ENCODE data around the gene PRXL2A.

Gene PRXL2A

DNA sequence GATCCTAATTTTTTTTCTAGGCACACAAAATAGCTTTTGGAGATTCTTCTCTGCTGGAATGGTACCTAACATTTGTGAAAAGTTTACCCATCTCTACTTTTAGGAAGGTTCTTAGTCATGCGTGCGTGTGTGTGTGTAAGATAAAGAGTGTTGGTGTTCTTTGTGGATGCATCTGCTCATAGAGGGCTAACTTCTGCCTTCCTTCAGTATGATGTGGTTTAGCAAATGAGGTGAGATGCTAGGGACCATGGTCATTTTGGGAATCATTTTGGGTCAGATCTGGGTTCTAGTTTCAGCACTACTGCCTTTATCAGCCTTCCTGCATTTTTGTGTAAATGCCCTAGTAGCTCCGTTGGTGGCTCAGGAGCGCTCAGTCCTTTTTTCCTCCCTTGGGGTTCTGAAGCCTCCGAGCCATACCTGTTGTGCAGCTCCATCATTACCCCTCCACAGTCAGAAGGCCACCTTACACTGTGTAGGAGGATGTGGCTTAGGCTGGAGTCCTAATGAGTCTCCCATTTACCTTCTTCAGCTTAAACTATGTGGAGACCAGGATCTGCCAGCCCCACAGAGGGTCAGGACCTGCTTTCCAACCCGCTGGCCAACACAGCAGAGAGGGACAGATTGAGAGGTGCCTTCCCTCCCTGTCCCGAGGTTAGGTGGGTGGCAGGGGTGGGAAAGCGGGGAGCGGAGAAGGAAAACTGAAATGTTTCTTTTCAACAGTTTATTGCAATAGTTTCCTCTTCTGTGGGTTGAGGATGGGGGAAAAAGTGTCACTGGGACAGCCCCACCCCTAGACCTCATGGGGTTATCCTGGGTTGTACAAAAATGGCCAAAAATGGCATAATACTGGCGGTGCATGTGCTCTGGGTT is 77.0 kb downstream of the PRXL2A start:
- TF ChIP-seq TAF1 (IDR thresholded peaks at IDR 0.05; ENCODE audit: borderline replicate concordance, insufficient read depth, low read length) (no peak), FOXP2 (optimal IDR thresholded peaks at IDR 0.05; ENCODE audit: borderline replicate concordance, extremely low read depth, extremely low read length, insufficient read depth) (no peak), POLR2AphosphoS5 (IDR thresholded peaks at IDR 0.05; ENCODE audit: low read depth, low read length) (no peak), SIN3A (IDR thresholded peaks at IDR 0.05; ENCODE audit: borderline replicate concordance, insufficient read depth, low read length) (no peak)
- TF ChIP-seq, protein P1, sequence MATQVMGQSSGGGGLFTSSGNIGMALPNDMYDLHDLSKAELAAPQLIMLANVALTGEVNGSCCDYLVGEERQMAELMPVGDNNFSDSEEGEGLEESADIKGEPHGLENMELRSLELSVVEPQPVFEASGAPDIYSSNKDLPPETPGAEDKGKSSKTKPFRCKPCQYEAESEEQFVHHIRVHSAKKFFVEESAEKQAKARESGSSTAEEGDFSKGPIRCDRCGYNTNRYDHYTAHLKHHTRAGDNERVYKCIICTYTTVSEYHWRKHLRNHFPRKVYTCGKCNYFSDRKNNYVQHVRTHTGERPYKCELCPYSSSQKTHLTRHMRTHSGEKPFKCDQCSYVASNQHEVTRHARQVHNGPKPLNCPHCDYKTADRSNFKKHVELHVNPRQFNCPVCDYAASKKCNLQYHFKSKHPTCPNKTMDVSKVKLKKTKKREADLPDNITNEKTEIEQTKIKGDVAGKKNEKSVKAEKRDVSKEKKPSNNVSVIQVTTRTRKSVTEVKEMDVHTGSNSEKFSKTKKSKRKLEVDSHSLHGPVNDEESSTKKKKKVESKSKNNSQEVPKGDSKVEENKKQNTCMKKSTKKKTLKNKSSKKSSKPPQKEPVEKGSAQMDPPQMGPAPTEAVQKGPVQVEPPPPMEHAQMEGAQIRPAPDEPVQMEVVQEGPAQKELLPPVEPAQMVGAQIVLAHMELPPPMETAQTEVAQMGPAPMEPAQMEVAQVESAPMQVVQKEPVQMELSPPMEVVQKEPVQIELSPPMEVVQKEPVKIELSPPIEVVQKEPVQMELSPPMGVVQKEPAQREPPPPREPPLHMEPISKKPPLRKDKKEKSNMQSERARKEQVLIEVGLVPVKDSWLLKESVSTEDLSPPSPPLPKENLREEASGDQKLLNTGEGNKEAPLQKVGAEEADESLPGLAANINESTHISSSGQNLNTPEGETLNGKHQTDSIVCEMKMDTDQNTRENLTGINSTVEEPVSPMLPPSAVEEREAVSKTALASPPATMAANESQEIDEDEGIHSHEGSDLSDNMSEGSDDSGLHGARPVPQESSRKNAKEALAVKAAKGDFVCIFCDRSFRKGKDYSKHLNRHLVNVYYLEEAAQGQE (IDR thresholded peaks at IDR 0.05; ENCODE audit: insufficient read depth in 1 of 2, low read depth in 2 of 2, low read length in 2 of 2), result no peak

DNA sequence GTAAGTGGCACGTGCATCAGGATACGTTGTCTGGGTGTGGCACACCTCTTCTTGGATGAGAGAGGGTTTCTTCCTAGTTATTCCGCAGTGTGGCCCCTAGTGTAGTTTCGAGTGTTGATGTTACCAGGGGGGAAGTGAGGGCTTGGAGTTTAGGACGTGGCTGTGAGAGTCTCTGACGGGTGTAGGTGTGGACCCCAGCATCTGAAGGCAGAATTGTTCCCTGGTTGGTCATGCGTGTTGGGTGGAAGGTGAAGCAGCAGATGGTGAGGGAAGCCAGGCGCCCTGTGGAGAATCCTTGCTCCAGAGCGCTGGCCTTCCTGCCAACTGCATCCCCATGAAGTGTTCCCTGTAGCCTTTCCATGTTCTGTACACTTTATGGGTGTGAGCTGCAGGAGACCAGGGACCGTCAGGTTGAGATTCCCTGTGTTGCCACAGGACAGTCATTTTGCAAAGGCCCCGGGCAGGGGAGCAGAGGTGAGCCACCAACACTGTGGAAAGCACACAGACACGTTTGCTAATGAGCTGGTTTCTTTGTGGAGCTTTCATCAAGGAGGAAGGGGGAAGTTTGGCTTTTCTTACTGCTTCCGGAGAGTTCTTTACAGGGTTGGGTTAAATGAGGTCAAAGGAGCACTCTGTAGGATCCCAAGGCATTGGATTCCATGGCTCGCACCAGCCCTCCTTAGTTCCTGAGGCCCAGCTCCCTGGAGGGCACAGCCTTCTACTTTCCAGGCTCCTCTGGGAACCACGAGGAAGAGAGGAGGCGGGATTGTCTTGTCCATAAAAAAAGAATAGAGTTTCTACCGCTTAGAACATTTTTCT is 77.8 kb downstream of the PRXL2A start:
- TF ChIP-seq TAF1 (IDR thresholded peaks at IDR 0.05; ENCODE audit: borderline replicate concordance, insufficient read depth, low read length) (no peak), FOXP2 (optimal IDR thresholded peaks at IDR 0.05; ENCODE audit: borderline replicate concordance, extremely low read depth, extremely low read length, insufficient read depth) (no peak), POLR2AphosphoS5 (IDR thresholded peaks at IDR 0.05; ENCODE audit: low read depth, low read length) (no peak), SIN3A (IDR thresholded peaks at IDR 0.05; ENCODE audit: borderline replicate concordance, insufficient read depth, low read length) (no peak)
- TF ChIP-seq, protein P1 (IDR thresholded peaks at IDR 0.05; ENCODE audit: insufficient read depth in 1 of 2, low read depth in 2 of 2, low read length in 2 of 2), result no peak
